T-helper 1 cell treated with Interleukin-12 subunit alpha and Interleukin-12 subunit beta and Interleukin-4 antibody, amounts not matched to agents 30 ng/mL and 1 ng/mL, for 36 hours (primary cell): ENCODE results near the gene RFFL. TPM values are rescaled to one million over a fixed set of nuclear protein-coding genes. Genes with fewer than 3 reads are reported as not detected.
"Not testable (repeated sequence)": the region's sequence is repeated elsewhere in the genome, so short reads cannot be mapped to it uniquely, and the experiment has no call there.

Experiments used
- intact Hi-C: fragments of 100-400 bp; cut with micrococcal nuclease; formaldehyde crosslinking; loops from one replicate; pipeline ENCODE4 v1.15.1; 2024
- total RNA-seq: library from RNA; stranded (reverse); gene quantifications from 2 replicates; pipeline ENCODE4 v1.2.3, GENCODE V29; 2022

Gene RFFL
- total RNA-seq, 1 donor from 2014 or later: 80.2 TPM

DNA sequence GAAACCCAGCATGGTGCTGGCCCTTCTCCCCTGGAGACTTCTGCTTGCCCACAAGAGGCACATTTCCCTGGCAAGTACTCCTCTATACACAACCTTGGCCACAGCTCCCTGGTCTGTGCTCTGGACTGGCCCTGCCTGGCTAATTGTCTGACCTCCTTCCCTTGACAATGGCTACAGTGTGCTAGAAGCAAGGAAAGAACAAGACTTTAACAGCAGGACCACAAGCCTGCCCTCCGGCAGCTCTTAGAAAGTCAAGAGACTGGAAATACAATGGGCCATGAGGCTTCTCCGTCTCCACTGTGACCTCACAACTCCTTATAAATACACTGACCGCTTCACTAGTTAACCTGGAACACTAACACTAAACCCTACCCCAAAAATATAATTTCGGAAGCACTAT is 46.5 kb downstream of the RFFL start:
- intact Hi-C loops: no loop called here

DNA sequence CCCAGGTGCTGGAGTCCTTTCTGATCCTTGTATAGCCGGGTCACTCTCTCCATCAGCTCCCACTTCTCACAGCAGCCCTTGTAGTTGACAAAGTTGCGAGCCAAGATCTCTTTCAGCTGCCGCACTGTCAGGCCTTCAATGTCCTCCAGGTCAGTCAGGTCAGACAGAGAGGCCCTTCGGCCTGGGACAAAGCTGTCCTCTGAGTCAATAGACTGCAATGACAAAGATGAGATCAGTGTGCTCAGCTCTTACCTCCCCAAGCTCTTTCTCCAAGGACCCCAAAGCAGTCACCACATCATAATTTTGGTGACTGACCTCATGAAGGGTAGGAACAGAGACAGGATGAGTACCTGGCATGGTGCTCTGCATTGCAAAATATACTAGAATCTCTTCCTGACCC is 47.1 kb downstream of the RFFL start:
- intact Hi-C loops: no loop called here

GRCh38 chr17:35011671-35012216 is 51.8 kb downstream of the RFFL start:
- intact Hi-C loops: no loop called here

DNA sequence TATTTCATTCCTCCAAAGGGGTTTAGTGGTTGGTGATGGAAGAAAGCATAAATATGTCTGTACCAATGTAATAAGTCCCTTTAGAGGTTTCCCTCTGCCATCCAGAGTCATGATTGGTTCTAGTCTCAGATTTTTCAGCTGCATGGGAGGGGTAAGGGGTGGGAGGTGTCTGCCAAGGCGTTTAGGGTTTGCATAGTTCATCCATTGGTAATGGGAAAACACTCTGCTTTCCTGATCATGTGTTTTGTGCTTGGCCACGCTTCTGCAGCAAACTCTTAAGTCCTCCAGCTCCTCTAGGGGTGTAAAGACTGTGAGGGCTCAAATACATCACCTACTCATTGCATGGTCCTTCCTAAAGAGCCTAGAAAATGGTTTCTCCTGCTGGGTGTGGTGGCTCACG is 53.4 kb downstream of the RFFL start:
- intact Hi-C loops: no loop called here

DNA sequence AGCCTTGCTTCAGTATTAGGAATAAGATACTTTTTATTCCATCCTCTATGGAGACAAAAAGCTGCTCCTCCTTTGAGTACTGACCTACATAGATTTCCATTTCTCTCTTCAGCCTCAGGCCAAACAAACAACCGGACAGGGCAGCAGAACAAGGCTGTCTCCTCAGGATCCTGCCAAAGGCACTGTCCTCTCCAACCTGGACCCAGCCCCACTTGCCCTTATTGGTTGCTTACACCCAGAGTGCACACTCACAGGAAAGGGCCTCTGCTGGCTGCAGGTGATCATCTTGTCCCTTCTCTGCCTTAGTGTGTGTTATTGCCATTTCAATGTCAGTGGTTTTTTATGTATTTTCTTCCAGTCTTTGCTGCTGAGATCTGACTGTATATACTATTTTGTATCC is 56.5 kb downstream of the RFFL start:
- intact Hi-C loops: no loop called here

- intact Hi-C loops: no loop called here
These were observed 57.2 kb downstream of the RFFL start for GRCh38 chr17:35006345-35006744.

GRCh38 chr17:35003778-35004177 is 59.7 kb downstream of the RFFL start:
- intact Hi-C loops: no loop called here

DNA sequence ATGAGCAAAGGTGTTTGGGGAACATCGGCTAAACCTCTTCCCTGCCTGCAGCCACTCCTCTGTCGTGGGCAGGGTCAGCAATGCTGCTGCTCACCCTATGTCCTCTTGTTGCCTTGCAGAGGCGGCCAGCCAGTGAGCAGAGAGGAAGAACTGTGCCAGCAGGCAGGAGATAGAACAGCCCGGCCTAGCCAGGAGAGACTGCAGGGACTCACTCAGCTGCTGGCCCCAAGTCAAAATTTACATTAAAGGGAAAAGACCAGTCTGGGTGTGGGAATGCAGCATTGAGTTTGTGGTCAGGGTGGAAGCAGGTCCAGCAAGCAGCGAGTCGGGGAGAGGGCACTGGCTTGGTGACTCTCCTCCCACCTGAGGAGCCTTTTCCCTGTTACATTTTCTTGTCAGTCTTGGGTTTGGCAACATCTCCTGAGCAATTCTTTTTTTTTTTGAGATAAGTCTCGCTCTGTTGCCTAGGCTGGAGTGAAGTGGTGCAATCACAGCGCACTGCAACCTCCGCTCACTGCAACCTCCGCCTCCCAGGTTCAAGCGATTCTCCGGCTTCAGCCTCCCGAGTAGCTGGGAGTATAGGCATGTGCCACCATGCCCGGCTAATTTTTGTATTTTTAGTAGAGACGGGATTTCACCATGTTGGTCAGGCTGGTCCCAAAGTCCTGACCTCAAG is 60.5 kb downstream of the RFFL start:
- intact Hi-C loops: no loop called here

DNA sequence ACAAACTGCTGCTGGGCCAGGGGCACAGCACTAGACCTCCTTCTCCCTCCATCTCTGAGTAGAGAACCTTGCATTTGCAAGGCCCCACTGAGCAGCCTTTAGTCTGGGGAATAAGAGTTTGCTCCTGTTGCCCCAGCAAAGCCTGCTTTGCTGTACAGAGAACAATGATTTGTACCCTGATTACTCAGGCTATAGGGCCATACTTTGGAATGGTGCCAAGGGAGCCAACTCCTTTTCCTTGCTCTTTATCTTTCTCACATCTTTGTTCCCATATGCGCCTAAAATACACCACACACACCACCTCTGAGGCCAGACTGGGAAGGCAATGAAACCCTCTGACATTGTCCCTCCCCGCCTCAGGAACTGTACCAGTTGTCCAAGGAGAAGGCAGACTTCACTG is 62.0 kb downstream of the RFFL start:
- intact Hi-C loops: no loop called here

- intact Hi-C loops: not testable (repeated sequence)
These were observed 62.5 kb downstream of the RFFL start for GRCh38 chr17:35000965-35001364.

- intact Hi-C loops: loop anchor here (2.0 kb wide), 1 partner anchor 23 kb away; no protein-coding TSS in a partner anchor
These were observed 64.1 kb downstream of the RFFL start for GRCh38 chr17:34999456-34999855.

- intact Hi-C loops: loop anchor here (1.0 to 2.0 kb wide), 5 partner anchors 17 to 121 kb away; partner anchors contain the start of genes RAD51D and RFFL
These were observed 65.3 kb downstream of the RFFL start for GRCh38 chr17:34998205-34998604.

- intact Hi-C loops: no loop called here
These were observed 66.1 kb downstream of the RFFL start for GRCh38 chr17:34997355-34997862.

GRCh38 chr17:34996422-34997285 is 66.9 kb downstream of the RFFL start:
- intact Hi-C loops: no loop called here

- intact Hi-C loops: no loop called here
These were observed 70.5 kb downstream of the RFFL start for GRCh38 chr17:34993031-34993430.

GRCh38 chr17:34991606-34992005 is 71.9 kb downstream of the RFFL start:
- intact Hi-C loops: no loop called here

DNA sequence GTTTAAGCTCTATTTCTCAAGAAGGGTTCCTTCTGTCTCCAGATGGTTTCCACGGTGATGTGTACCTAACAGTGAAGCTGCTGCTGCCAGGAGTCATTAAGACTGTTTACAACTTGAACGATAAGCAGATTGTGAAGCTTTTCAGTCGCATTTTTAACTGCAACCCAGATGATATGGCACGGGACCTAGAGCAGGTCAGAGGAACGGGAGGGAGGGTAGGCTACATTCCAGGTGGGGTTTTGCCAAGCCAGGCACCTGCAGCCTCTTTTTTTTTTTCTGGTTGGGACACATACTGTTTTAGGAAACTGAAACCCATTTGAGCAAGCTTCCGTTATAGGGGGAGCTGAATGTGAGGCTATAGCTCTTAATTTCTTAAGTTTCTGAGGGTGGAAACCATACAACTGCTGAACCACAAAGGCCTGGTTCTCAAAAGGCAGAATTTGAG is 72.6 kb downstream of the RFFL start:
- intact Hi-C loops: no loop called here

DNA sequence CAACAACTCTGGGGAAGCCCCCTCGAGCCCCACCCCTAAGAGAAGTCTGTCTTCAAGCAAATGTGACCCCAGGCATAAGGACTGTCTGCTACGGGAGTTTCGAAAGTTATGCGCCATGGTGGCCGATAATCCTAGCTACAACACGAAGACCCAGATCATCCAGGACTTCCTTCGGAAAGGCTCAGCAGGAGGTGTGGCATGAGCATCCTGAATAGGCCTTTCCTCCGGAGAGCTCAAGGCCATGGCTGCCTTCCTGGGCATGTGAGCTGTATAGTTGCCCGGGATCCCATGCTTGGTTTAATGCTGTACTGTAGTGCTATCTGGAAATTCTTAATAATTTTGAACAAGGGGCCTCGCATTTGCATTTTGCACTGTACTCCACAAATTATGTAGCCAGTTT is 74.0 kb downstream of the RFFL start:
- intact Hi-C loops: no loop called here

DNA sequence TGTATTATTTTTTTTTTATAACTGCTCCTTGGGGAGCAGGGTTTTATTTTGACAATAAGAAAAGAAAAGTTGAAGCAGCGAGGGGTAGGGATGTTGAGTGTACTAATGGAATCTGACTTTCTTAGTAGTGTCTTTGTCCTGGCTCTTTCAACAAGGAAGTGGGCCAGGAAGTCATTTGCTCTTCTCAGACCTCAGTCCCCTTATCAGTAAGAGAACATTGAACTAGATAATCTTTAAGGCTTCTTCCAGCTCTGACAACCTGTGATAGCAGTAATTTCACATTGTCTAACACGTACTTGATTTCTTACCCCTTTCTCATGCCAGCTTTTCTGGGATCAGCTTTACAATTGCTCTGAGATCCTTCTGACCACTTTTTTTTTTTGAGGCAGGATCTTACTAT is 74.9 kb downstream of the RFFL start:
- intact Hi-C loops: no loop called here

- intact Hi-C loops: no loop called here
These were observed 76.3 kb downstream of the RFFL start for GRCh38 chr17:34987232-34987631.

DNA sequence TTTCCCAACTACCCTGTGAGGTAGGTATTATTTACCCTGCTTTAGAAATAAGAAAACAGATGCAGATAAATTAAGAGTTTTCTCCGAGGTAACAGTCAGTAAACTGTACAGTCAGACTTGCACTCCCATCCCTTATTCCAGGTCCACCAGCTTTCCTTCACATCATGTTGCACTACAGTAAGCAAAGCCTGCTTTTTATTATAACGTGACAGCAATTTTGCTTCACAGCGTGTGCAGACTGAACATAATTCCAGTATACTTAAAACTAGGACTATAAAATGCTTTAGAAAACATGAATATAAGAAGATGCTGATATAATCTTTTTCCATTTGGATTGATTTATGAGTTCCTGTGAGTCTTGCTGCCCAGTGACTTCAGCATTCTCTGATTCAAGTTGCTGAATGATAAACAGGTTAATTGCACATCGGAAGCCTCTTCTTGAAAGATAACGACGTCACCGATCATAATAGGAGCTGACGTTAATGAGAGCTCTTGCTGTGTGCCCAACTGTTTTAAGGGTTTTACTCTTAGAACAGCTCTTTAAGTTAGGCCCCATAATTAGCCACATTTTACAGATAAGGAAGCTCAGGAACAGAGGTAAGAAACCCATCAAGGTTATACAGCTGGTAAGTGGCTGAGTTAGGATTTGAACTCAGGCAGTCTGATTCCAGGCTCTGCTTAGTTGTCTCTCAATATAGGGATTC is 81.8 kb downstream of the RFFL start:
- intact Hi-C loops: loop anchor here (1.0 to 5.0 kb wide), 11 partner anchors 17 to 827 kb away; partner anchors contain the start of genes CCT6B, PEX12, RAD51D and RFFL
